ENCODE results near the gene PAX7. TPM values are rescaled to one million over a fixed set of nuclear protein-coding genes. Genes with fewer than 3 reads are reported as not detected.

The PAX7 gene
- total RNA-seq: not detected

- no peak for TF ChIP-seq CTCF (IDR thresholded peaks at IDR 0.05; ENCODE audit: low read depth)
These were observed at the start of gene PAX7 for GRCh38 chr1:18630511-18631495. Gene PAX7 (plus strand): TSS chr1:18630846. CDS start chr1:18631604, 758 bp downstream.

GRCh38 chr1:18581420-18581880 is 49.2 kb upstream of the PAX7 start:
- TF ChIP-seq CTCF (IDR thresholded peaks at IDR 0.05; ENCODE audit: low read depth): no peak

GRCh38 chr1:18582890-18583289 is 47.8 kb upstream of the PAX7 start:
- no peak for TF ChIP-seq CTCF (IDR thresholded peaks at IDR 0.05; ENCODE audit: low read depth)

GRCh38 chr1:18583326-18583941 is 47.2 kb upstream of the PAX7 start:
- no peak for TF ChIP-seq CTCF (IDR thresholded peaks at IDR 0.05; ENCODE audit: low read depth)

DNA sequence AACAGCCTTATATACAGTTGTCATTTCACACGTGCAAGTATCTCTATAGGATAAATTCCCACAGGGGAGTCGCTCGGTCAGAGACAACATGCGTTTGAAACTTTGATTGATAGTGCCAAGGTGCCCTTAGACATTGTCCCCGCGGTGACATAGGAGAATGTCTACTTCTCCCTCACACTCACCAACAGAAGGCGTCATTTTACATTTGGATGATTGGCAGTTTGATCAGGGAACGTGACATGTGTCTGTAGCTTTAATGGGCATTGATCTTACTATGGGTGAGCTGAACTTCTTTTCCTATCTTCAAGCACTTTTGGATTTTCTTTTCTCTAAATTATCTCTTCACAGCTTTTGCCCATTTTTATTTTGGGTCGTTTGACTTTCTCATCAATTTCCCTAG is 42.6 kb upstream of the PAX7 start:
- no peak for TF ChIP-seq CTCF (IDR thresholded peaks at IDR 0.05; ENCODE audit: low read depth)

DNA sequence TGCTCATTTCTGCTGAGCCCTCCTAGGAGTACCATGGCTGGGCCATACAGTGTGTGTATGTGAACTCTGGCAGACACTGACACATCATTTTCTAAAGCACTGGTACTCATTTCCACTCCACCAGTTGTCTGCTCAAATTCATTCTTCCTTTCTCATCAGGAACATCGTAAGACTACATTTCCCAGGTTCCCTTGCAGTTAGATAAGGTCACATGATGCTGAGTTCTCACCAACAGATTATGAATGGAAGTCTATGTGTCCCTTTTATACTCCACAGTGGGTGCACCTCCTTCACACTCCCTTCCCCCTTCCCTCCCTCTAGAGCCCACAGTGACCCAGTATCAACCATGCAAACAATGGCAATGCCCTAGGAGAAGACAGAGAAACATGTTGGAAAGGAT is 38.3 kb upstream of the PAX7 start:
- no peak for TF ChIP-seq CTCF (IDR thresholded peaks at IDR 0.05; ENCODE audit: low read depth)
